Ishikawa (cell line): ENCODE results near the gene SLC27A4.

Experiments used
- CEBPB ChIP-seq: IDR thresholded peaks from 2 replicates; pipeline ENCODE4 v1.6.1; 2012
- YY1 ChIP-seq: IDR thresholded peaks from 2 replicates; pipeline ENCODE4 v1.6.1; 2012; ENCODE audit warnings: low read depth
- TF ChIP-seq, protein P1 (sequence below): IDR thresholded peaks from 2 replicates; pipeline ENCODE4 v1.6.1; 2012; ENCODE audit warnings: low read depth, mild to moderate bottlenecking

DNA sequence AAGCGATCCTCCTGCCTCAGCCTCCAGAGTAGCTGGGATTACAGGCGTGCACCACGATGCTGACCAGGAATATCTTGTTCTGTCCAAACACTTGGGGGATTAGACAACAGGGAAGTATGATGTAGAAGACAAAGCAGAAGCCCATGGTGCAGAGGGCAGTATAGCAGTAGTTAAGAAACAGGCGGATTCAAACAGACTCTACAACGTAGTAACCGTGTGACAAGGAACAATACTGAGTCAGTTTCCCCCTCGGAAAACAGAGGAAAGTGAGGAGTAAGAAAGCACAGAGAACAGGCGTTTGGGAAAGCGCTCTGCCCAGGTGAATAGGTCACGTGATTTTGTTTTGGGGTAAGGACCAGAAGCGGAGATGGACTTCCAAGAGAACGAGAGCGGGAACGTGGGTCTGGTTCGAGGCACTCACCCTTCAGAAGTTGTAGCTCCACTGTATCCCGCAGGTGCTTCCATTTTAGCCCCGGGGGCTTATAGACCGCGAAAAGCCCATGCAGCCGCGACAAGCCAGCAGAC, 18.4 kb upstream of the SLC27A4 start:
- TF ChIP-seq, protein P1, sequence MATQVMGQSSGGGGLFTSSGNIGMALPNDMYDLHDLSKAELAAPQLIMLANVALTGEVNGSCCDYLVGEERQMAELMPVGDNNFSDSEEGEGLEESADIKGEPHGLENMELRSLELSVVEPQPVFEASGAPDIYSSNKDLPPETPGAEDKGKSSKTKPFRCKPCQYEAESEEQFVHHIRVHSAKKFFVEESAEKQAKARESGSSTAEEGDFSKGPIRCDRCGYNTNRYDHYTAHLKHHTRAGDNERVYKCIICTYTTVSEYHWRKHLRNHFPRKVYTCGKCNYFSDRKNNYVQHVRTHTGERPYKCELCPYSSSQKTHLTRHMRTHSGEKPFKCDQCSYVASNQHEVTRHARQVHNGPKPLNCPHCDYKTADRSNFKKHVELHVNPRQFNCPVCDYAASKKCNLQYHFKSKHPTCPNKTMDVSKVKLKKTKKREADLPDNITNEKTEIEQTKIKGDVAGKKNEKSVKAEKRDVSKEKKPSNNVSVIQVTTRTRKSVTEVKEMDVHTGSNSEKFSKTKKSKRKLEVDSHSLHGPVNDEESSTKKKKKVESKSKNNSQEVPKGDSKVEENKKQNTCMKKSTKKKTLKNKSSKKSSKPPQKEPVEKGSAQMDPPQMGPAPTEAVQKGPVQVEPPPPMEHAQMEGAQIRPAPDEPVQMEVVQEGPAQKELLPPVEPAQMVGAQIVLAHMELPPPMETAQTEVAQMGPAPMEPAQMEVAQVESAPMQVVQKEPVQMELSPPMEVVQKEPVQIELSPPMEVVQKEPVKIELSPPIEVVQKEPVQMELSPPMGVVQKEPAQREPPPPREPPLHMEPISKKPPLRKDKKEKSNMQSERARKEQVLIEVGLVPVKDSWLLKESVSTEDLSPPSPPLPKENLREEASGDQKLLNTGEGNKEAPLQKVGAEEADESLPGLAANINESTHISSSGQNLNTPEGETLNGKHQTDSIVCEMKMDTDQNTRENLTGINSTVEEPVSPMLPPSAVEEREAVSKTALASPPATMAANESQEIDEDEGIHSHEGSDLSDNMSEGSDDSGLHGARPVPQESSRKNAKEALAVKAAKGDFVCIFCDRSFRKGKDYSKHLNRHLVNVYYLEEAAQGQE = no peak
- TF ChIP-seq YY1 = no peak
- TF ChIP-seq CEBPB = no peak
